ENCODE results near the gene WWTR1. TPM values are rescaled to one million over a fixed set of nuclear protein-coding genes. Genes with fewer than 3 reads are reported as not detected.

Gene WWTR1
- total and polyA plus RNA-seq, 2 of the 8 experiments (the other 6 are each of a cell fraction or from before 2014, with no cell fraction given) = 15.7 to 18.6 TPM

- TF ChIP-seq, protein P1, sequence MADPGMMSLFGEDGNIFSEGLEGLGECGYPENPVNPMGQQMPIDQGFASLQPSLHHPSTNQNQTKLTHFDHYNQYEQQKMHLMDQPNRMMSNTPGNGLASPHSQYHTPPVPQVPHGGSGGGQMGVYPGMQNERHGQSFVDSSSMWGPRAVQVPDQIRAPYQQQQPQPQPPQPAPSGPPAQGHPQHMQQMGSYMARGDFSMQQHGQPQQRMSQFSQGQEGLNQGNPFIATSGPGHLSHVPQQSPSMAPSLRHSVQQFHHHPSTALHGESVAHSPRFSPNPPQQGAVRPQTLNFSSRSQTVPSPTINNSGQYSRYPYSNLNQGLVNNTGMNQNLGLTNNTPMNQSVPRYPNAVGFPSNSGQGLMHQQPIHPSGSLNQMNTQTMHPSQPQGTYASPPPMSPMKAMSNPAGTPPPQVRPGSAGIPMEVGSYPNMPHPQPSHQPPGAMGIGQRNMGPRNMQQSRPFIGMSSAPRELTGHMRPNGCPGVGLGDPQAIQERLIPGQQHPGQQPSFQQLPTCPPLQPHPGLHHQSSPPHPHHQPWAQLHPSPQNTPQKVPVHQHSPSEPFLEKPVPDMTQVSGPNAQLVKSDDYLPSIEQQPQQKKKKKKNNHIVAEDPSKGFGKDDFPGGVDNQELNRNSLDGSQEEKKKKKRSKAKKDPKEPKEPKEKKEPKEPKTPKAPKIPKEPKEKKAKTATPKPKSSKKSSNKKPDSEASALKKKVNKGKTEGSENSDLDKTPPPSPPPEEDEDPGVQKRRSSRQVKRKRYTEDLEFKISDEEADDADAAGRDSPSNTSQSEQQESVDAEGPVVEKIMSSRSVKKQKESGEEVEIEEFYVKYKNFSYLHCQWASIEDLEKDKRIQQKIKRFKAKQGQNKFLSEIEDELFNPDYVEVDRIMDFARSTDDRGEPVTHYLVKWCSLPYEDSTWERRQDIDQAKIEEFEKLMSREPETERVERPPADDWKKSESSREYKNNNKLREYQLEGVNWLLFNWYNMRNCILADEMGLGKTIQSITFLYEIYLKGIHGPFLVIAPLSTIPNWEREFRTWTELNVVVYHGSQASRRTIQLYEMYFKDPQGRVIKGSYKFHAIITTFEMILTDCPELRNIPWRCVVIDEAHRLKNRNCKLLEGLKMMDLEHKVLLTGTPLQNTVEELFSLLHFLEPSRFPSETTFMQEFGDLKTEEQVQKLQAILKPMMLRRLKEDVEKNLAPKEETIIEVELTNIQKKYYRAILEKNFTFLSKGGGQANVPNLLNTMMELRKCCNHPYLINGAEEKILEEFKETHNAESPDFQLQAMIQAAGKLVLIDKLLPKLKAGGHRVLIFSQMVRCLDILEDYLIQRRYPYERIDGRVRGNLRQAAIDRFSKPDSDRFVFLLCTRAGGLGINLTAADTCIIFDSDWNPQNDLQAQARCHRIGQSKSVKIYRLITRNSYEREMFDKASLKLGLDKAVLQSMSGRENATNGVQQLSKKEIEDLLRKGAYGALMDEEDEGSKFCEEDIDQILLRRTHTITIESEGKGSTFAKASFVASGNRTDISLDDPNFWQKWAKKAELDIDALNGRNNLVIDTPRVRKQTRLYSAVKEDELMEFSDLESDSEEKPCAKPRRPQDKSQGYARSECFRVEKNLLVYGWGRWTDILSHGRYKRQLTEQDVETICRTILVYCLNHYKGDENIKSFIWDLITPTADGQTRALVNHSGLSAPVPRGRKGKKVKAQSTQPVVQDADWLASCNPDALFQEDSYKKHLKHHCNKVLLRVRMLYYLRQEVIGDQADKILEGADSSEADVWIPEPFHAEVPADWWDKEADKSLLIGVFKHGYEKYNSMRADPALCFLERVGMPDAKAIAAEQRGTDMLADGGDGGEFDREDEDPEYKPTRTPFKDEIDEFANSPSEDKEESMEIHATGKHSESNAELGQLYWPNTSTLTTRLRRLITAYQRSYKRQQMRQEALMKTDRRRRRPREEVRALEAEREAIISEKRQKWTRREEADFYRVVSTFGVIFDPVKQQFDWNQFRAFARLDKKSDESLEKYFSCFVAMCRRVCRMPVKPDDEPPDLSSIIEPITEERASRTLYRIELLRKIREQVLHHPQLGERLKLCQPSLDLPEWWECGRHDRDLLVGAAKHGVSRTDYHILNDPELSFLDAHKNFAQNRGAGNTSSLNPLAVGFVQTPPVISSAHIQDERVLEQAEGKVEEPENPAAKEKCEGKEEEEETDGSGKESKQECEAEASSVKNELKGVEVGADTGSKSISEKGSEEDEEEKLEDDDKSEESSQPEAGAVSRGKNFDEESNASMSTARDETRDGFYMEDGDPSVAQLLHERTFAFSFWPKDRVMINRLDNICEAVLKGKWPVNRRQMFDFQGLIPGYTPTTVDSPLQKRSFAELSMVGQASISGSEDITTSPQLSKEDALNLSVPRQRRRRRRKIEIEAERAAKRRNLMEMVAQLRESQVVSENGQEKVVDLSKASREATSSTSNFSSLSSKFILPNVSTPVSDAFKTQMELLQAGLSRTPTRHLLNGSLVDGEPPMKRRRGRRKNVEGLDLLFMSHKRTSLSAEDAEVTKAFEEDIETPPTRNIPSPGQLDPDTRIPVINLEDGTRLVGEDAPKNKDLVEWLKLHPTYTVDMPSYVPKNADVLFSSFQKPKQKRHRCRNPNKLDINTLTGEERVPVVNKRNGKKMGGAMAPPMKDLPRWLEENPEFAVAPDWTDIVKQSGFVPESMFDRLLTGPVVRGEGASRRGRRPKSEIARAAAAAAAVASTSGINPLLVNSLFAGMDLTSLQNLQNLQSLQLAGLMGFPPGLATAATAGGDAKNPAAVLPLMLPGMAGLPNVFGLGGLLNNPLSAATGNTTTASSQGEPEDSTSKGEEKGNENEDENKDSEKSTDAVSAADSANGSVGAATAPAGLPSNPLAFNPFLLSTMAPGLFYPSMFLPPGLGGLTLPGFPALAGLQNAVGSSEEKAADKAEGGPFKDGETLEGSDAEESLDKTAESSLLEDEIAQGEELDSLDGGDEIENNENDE (IDR thresholded peaks at IDR 0.05; ENCODE audit: insufficient replicate concordance, low read length) = no peak
Observed at GRCh38 chr3:149630806-149631205, 27.0 kb downstream of the WWTR1 start (continued).
